Measurements from ENCODE around the gene WDFY1. TPM values are rescaled to one million over a fixed set of nuclear protein-coding genes. Genes with fewer than 3 reads are reported as not detected.
A peak's percentile ranks its signal among the peaks of the same experiment; 100 is the strongest.

The WDFY1 gene
- total RNA-seq, 4 donors from 2014 or later: 33.1 to 61.8 (median 50.4) TPM

GRCh38 chr2:223854741-223855140, 90.4 kb downstream of the WDFY1 start:
- H3K9me3 ChIP-seq: no peaks in the 10 kb centered on the region
- no peak overlapping the region for H3K4me3 ChIP-seq
- H3K27me3 ChIP-seq: no peaks in the 10 kb centered on the region
- peak overlapping the region in 2 of 4 donors; percentile 48 to 55 for H3K27ac ChIP-seq
- no peak for DNase-seq (ENCODE audit: low spot score in 2 of 2)
- 33 to 55% methylated on average over 2 of the region's 2 CpGs for WGBS, 2 donors
- TF ChIP-seq CTCF (IDR thresholded peaks at IDR 0.05) (no peak), EP300 (IDR thresholded peaks at IDR 0.05) (no peak), POLR2A (IDR thresholded peaks at IDR 0.05) (no peak)
- H3K36me3 ChIP-seq: peaks cover 0 to 23% (median 0%) of the 10 kb centered on the region in 3 donors
- no peaks in the 10 kb centered on the region for H3K4me1 ChIP-seq

DNA sequence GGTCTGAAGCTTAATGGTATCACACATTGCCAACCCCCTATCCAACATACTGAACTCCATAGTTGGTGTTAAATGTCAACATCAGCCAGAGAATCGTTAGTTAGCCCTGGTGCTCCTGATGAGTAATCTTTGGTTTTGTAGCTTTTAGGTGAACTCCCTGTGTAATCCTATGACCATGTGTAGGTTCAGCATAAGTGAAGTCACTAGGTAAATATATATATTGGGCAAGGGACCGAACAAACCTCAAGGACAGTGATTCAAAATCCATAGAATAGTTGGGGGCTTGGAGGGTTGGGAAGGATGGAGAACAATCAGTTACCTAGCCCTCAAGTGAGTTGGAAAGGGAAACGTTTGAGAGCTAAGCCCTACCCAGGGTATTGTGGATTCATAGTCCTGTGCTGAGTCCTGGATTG, 91.7 kb downstream of the WDFY1 start:
- H3K36me3 ChIP-seq: peaks cover 0 to 32% (median 0%) of the 10 kb centered on the region in 3 donors
- no peaks in the 10 kb centered on the region for H3K4me1 ChIP-seq
- no peaks in the 10 kb centered on the region for H3K27me3 ChIP-seq
- 86 to 88% methylated on average over 3 of the region's 3 CpGs for WGBS, 2 donors
- H3K9me3 ChIP-seq: no peaks in the 10 kb centered on the region
- TF ChIP-seq CTCF (IDR thresholded peaks at IDR 0.05) (no peak), POLR2A (IDR thresholded peaks at IDR 0.05) (no peak), EP300 (IDR thresholded peaks at IDR 0.05) (no peak)
- no peak for DNase-seq (ENCODE audit: low spot score in 2 of 2)
- H3K4me3 ChIP-seq: no peak overlapping the region
- no peak overlapping the region for H3K27ac ChIP-seq

DNA sequence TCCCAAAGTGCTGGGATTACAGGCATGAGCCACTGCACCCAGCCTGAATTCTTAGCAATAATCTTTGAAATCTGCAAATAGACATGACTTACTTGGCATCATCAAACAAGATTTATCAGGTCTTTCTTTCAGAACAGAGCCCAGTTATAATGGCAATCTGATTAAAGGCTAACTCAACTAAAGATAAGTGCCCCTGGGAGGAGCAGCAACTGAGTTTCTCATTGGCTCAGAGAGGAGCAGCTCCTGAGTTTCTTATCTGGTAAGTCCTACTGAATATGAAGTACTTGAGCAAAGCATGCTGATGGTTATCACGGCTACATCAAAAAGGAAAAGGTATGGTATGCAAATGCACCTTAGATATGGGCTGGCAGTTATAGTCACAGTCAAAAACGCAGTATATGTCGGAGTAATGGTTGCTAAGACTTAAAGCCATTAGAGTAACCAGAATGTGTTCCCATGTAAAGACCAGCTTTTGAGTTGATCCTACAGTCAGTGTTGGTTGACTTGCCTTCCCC, 92.8 kb downstream of the WDFY1 start:
- Histone ChIP-seq H3K27ac (no peak overlapping the region), H3K36me3 (peaks cover 0 to 35% (median 0%) of the 10 kb centered on the region in 3 donors)
- 91 to 95% methylated on average over 3 of the region's 3 CpGs for WGBS, 2 donors

DNA sequence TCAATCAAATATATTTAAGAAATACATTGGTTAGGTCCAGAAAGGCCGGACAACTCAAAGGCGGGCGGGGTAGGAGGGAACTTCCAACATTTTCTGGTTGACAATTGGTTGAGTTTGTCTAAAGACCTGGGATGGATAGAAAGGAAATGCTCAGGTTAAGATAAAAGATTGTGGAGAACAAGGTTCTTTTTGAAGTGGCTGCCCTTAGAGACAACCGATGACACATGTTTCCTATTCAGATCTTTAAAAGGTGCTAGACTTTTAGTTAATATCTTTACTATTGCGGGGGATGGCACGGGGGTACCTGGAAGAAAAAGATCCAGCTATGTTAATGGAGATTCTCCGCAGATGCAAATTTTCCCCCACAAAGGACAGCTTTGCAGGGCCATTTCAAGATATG, 97.7 kb downstream of the WDFY1 start:
- H3K27me3 ChIP-seq: no peaks in the 10 kb centered on the region
- DNase-seq (ENCODE audit: low spot score in 2 of 2): no peak
- no peak overlapping the region for H3K27ac ChIP-seq
- H3K4me3 ChIP-seq: no peak overlapping the region
- 95 to 96% methylated on average over 7 of the region's 7 CpGs for WGBS, 2 donors
- TF ChIP-seq CTCF (IDR thresholded peaks at IDR 0.05): no peak
- TF ChIP-seq EP300 (IDR thresholded peaks at IDR 0.05): no peak
- TF ChIP-seq POLR2A (IDR thresholded peaks at IDR 0.05): no peak
- no peaks in the 10 kb centered on the region for H3K9me3 ChIP-seq
- no peaks in the 10 kb centered on the region for H3K4me1 ChIP-seq
- H3K36me3 ChIP-seq: peaks cover 0 to 31% (median 0%) of the 10 kb centered on the region in 3 donors

More for the DNA sequence above, 92.8 kb downstream of the WDFY1 start:
- no peak overlapping the region for H3K4me3 ChIP-seq
- H3K9me3 ChIP-seq: no peaks in the 10 kb centered on the region
- no peaks in the 10 kb centered on the region for H3K4me1 ChIP-seq
- no peaks in the 10 kb centered on the region for H3K27me3 ChIP-seq
- DNase-seq (ENCODE audit: low spot score in 2 of 2): no peak
- TF ChIP-seq EP300 (IDR thresholded peaks at IDR 0.05) (no peak), CTCF (IDR thresholded peaks at IDR 0.05) (no peak), POLR2A (IDR thresholded peaks at IDR 0.05) (no peak)

DNA sequence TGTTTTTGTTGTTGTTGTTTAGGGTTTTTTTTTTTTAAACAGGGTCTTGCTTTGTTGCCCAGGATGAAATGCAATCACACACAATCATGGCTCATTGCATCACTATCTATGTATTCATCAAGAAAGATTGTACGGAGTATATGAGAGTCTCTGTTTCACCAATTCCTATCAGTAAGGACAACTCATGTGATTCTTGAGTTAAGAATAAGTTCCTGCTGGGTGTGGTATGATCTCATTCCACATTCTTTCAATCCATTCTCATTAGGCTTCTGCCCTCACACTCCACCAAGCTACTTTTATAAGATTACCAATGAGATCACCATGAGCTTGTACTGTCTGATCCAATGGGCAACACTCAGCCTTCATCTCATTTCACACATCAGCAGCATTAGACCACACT, 98.6 kb downstream of the WDFY1 start:
- no peak for TF ChIP-seq EP300 (IDR thresholded peaks at IDR 0.05)
- no peak for TF ChIP-seq POLR2A (IDR thresholded peaks at IDR 0.05)
- TF ChIP-seq CTCF (IDR thresholded peaks at IDR 0.05): no peak

More for the DNA sequence above, 98.6 kb downstream of the WDFY1 start:
- Histone ChIP-seq H3K27ac (no peak overlapping the region), H3K4me1 (no peaks in the 10 kb centered on the region), H3K4me3 (no peak overlapping the region), H3K27me3 (no peaks in the 10 kb centered on the region), H3K36me3 (peaks cover 0 to 24% (median 0%) of the 10 kb centered on the region in 3 donors), H3K9me3 (no peaks in the 10 kb centered on the region)
- 57 to 74% methylated on average over 1 of the region's 1 CpG for WGBS, 2 donors
- no peak for DNase-seq (ENCODE audit: low spot score in 2 of 2)
